Endothelial cell of umbilical vein (primary cell): ENCODE data around the gene MPLKIP.

Experiments used
- CTCF ChIP-seq, 2 donors: IDR thresholded peaks; 1 replicate in 1 of 2; 2 replicates in 1 of 2; pipeline ENCODE4 v1.5.1; 2011; ENCODE audit warnings: low read length in 2 of 2, mild to moderate bottlenecking in 2 of 2, moderate library complexity in 2 of 2, control low read depth in 1 of 2, inconsistent platforms in 1 of 2, low read depth in 1 of 2; ENCODE audit not compliant: insufficient read depth in 1 of 2; ENCODE audit errors: extremely low read depth in 1 of 2
- EZH2 ChIP-seq: IDR thresholded peaks from 2 replicates; pipeline ENCODE4 v1.6.1; 2012; ENCODE audit warnings: borderline replicate concordance, low read depth, mild to moderate bottlenecking, moderate library complexity, low read length, inconsistent platforms; ENCODE audit not compliant: severe bottlenecking
- FOS ChIP-seq: IDR thresholded peaks from 2 replicates; pipeline ENCODE4 v1.6.1; 2011; ENCODE audit warnings: mild to moderate bottlenecking, low read length, moderate library complexity, borderline replicate concordance; ENCODE audit not compliant: insufficient read depth
- JUN ChIP-seq: IDR thresholded peaks from 2 replicates; pipeline ENCODE4 v1.6.1; 2011; ENCODE audit warnings: borderline replicate concordance, low read depth; ENCODE audit not compliant: insufficient read length, insufficient read depth
- MAX ChIP-seq: IDR thresholded peaks from 2 replicates; pipeline ENCODE4 v1.6.1; 2011; ENCODE audit not compliant: insufficient read depth, insufficient read length
- POLR2A ChIP-seq: IDR thresholded peaks from 2 replicates; pipeline ENCODE4 v1.6.1; 2012; ENCODE audit warnings: low read depth, mild to moderate bottlenecking, control low read depth, low read length
- POLR2AphosphoS5 ChIP-seq: IDR thresholded peaks from 2 replicates; pipeline ENCODE4 v1.6.1; 2012; ENCODE audit warnings: low read depth, mild to moderate bottlenecking, control low read depth, low read length, moderate library complexity; ENCODE audit not compliant: insufficient read depth

- TF ChIP-seq POLR2AphosphoS5 (no peak), POLR2A (no peak), CTCF (IDR thresholded peaks at IDR 0.05; ENCODE audit: extremely low read depth in 1 of 2, insufficient read depth in 1 of 2, low read depth in 1 of 2, low read length in 2 of 2) (no peak), JUN (no peak), FOS (no peak), MAX (no peak), EZH2 (no peak)
Measured at GRCh38 chr7:40098810-40099209, 35.6 kb downstream of the MPLKIP start.
